Esophagus squamous epithelium (tissue), 4 donors: ENCODE measurements around the gene SYTL2.

Source experiments
- POLR2A ChIP-seq, 4 donors: fragments of 450-650 bp; IDR thresholded peaks; one replicate each; pipeline ENCODE4 v1.6.1; 2017; ENCODE audit warnings: antibody characterized with exemption in 4 of 4, mild to moderate bottlenecking in 4 of 4, moderate library complexity in 3 of 4
- TF ChIP-seq, protein P1 (sequence below), 6 experiments: fragments of 450-650 bp in 4 of 6; fragments of 200-600 bp in 2 of 6; sonication (generic) in 2 of 6; IDR thresholded peaks; one replicate each; pipeline ENCODE4 v1.5.1; 2016 to 2019; ENCODE audit warnings: antibody characterized with exemption in 6 of 6, mild to moderate bottlenecking in 4 of 6, moderate library complexity in 4 of 6

GRCh38 chr11:85831050-85831449, 20.1 kb upstream of the SYTL2 start:
- TF ChIP-seq, protein P1, sequence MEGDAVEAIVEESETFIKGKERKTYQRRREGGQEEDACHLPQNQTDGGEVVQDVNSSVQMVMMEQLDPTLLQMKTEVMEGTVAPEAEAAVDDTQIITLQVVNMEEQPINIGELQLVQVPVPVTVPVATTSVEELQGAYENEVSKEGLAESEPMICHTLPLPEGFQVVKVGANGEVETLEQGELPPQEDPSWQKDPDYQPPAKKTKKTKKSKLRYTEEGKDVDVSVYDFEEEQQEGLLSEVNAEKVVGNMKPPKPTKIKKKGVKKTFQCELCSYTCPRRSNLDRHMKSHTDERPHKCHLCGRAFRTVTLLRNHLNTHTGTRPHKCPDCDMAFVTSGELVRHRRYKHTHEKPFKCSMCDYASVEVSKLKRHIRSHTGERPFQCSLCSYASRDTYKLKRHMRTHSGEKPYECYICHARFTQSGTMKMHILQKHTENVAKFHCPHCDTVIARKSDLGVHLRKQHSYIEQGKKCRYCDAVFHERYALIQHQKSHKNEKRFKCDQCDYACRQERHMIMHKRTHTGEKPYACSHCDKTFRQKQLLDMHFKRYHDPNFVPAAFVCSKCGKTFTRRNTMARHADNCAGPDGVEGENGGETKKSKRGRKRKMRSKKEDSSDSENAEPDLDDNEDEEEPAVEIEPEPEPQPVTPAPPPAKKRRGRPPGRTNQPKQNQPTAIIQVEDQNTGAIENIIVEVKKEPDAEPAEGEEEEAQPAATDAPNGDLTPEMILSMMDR (IDR thresholded peaks at IDR 0.05) = no peak
- TF ChIP-seq POLR2A (IDR thresholded peaks at IDR 0.05) = no peak
